Daoy (cell line): ENCODE measurements around the gene MTHFR. TPM values are rescaled to one million over a fixed set of nuclear protein-coding genes. Genes with fewer than 3 reads are reported as not detected.
A peak's percentile ranks its signal among the peaks of the same experiment; 100 is the strongest.

Source experiments
- DNase-seq: peaks from one replicate; pipeline ENCODE4 v3.0.0-alpha.2; 2015; ENCODE audit warnings: low read depth
- total RNA-seq: library from RNA; depleted of rRNA; stranded (reverse); fragments of >200 nt; shearing (Covaris generic); gene quantifications from 2 replicates; pipeline ENCODE4 v1.2.3, GENCODE V29; 2014

The MTHFR gene
- total RNA-seq, 1 experiment from 2014 or later: 4.7 TPM

DNA sequence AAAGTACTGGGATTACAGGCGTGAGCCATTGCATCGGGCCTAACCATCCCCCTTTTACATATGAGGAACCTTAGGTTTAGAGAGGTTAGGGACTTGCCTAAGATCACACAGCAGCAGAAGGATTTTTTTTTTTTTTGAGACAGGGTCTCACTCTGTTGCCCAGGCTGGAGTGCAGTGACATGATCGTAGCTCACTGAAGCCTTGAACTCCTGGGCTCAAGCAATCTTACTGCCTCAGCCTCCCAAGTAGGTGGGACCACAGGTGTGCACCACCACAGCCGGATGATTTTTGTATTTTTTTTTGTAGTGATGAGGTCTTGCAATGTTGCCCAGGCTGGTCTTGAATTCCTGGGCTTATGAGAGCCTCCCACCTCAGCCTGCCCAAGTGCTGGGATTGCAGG lies 46.0 kb downstream of the MTHFR start:
- DNase-seq: no peak

- DNase-seq: no peak
Measured at GRCh38 chr1:11757047-11757446, 48.7 kb downstream of the MTHFR start.

DNA sequence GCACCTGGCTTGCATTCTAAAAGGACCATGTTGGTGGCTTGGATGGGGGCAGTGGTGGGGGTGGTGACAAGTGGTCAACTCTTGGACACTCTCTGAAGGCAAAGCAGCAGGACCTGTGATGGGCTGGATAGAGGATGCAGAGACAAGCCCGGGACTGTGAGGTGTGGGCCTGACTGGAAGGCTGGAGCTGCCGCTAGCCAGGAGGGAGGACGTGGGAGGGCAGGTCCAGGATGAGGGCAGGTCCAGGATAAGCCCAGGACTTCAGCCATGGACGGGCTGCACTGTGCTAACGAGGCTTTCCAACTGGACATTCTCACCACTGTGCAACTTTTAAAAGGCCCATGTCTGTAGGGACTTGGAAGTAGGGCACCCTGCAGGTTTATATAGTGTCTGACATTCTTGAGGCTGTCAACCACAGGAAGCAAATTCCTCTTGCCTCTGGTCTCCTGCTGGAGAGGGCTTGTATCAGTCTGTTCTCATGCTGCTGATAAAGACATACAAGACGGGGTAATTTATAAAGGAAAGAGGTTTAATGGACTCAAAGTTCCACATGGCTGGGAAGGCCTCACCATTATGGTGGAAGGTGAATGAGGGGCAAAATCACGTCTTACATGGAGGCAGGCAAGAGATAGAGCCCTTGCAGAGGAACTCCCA lies 52.1 kb downstream of the MTHFR start:
- no peak for DNase-seq

- no peak for DNase-seq
Measured at GRCh38 chr1:11752359-11753088, 53.2 kb downstream of the MTHFR start.

- no peak for DNase-seq
Measured at GRCh38 chr1:11751087-11751486, 54.7 kb downstream of the MTHFR start.

DNA sequence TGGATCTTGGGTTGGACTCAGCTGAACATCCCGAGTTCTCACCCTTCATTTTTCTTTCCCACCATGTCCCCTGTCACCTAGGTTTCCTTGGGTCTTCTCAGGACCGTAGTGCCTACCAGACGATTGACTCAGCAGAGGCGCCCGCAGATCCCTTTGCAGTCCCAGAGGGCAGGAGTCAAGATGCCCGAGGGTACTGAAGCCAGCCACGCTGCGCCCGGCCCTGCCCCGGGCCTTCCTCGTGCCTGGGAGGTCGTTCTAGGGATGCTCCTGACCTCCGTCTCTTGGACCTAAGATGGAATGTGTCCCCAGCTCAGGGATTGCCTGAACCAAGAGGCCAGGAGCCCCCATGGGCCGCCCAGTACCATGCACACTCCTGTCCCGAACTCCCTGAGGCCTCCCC lies 55.8 kb downstream of the MTHFR start:
- no peak for DNase-seq

DNA sequence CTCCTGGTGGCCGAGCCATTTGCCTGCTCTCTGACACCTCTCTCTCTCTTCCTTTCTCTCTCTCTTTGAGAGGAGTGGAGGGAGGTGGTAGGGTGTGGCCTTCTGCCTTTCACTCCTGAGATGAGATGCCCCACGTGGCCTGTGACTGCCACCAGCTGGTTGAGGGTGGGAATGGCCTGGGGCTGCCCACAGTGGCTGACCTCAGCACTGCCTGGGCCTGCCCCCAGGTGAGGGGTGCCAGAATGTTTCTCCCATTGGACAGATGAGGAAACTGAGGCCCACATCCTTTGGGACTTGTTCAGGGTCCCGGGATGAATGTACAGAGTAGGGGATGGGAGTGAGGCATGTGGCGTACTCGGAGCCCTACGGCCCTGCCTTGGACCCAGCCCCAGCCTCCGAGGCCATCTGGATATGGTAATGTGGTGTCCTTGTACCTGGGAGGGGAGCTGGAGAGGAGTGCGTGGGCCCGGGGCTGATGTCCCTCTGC lies 56.5 kb downstream of the MTHFR start:
- peak; percentile 67 for DNase-seq

DNA sequence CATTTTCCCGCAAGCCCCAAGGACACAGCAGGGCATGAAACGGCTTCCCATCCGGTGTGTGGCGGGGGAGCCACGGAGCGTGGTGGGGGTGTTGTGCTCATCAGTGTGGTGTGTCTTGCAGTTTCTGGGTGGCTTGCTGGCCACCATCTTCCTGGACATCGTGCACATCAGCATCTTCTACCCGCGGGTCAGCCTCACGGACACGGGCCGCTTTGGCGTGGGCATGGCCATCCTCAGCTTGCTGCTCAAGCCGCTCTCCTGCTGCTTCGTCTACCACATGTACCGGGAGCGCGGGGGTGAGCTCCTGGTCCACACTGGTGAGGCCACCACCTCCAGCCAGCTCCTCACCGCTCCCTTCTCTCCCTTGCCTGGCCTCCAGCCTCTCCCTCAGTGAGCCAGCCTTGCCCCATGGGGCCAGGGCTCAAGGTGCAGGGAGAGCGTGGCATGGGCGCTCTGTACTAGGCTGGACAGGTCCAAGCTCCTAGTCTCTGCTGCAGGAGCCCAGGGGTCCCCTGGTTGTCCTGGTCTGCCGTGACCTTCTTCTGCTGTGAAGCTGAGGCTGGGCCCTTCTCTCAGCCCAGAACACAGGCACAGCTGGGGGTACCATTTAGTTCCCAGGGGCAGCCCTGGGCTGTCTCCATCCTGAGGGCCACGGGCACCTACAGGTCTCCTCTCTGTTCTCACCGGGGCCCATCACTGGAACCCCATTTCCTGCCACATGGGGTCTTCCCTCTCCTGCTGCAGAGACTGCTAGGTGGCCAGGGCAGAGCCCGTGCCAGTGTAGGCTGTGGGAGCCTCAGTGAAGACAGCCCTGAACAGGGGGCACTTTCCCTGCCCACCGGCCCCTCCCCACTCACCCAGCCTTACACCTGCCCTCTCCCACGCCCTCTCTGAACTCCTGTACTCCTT lies 57.2 kb downstream of the MTHFR start:
- no peak for DNase-seq

DNA sequence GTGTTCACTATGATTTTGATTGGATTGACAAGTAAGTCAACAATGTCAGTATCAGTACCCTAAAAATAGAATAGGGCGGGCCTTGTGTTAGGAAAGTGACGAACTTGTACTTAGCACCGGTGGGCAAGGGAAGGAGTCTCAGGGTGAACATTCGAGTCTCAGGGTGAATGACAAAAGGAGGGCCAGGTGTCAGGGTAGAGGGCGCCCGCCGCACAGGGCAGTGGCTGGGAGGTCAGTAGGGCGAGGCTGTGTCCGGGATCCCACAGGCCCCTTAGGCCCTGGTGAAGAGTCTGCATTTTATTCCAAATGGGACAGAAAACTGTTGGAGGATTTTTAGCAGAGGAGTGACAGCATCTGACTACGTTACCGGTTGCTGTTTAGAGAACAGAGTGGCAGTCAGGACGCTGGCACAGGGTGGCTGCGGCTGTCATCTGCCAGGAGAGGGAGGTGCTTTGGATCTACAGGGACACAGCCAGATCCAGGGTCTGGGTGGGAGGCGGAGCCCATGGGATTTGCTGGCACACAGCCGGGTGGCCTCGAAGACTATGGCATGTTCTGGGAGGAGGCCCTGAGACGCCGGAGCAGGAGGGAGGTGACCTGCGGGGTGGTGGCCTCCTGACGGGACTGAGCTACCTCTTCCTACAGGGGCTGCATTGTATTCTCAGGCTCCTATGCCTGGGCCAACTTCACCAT lies 58.8 kb downstream of the MTHFR start:
- DNase-seq: no peak

DNA sequence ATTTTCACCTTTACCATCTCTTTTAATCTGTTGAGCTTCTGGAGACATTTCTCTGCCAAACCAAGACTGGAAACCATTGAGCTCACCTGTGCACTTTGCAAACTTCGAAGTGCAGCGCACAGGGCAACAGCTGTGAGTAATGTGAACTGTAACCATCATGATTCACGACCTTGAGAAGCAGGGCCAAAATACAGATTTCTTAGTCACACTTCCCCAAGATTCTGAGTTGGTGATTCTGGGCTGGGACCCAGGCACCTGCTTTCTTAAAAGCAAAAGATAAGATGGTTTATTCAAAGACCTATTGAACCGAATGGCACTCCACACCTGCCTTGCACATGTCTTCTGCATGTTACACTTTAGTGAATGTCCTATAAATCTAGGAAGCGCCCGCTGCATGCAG lies 59.7 kb downstream of the MTHFR start:
- DNase-seq: no peak

GRCh38 chr1:11744287-11744686 lies 61.5 kb downstream of the MTHFR start:
- no peak for DNase-seq

DNA sequence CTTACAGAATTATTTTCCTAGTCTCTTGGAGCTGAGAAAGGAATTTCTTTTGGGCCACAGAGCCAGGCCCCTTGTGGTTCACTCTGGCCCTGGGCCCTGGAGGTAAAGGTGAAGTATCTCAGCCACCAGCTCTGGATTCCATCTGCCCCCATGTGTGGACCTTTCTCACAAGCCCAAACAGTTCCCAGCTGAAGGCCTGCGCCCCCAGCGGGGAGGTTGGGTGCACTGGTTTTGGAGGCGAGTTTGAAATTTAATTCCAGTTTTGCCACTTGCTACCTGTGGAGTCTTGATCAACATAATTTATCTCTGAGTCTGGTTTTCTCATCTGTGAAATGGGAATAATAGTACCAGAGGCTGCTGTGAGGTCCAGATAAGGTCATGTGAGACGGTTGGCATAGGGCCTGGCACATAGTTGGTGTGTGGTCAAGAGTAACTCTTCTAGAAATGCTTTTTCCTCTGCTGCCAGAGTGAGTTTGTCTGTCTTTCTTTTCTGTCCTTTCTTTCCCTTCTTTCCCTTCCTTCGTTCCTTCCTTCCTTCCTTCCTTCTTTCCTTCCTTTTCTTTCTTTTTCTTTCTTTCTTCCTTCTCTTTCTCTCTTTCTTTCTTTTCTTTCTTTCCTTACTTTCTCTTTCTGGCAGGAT lies 63.7 kb downstream of the MTHFR start:
- no peak for DNase-seq

DNA sequence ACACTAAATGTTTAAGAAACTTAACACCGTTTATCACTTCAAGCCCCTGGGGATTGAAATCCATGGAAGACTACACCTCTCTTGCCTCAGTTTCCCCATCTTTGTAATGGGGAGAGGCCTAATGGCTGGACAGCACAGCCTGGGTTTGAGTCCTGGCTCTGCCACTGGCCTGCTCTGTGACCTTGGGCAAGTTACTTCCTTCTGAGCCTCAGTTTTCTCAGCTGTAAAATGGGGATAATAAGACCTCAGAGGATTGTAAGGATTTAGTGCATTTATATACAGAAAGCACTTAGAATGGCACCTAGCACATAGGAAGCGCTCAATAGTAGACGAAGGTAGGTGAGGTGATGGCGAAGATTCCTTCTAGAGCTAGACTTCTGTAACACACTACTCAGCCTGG lies 64.3 kb downstream of the MTHFR start:
- DNase-seq: no peak

GRCh38 chr1:11740258-11741192 lies 65.2 kb downstream of the MTHFR start:
- DNase-seq: no peak

DNA sequence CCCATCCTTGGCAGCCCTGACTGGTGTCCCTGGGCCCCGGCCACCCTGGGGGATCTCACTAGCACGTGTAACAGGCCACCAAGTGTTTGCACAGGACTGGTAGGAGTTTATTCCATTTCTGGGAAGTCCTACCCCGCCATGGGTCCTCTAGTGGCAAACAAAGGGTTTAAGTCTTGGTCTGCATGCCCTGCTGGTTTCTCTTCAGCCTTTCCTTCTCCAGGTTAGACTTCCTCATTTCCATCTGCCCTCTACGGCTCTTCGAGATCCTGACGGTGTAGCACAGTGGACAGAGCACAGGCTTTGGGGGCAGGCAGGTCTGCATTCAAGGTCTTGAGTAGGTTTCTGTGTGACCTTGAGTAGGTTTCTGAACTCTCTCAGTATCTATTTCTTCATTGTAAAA lies 67.0 kb downstream of the MTHFR start:
- DNase-seq: no peak

- DNase-seq: no peak
Measured at GRCh38 chr1:11738096-11738495, 67.7 kb downstream of the MTHFR start.

DNA sequence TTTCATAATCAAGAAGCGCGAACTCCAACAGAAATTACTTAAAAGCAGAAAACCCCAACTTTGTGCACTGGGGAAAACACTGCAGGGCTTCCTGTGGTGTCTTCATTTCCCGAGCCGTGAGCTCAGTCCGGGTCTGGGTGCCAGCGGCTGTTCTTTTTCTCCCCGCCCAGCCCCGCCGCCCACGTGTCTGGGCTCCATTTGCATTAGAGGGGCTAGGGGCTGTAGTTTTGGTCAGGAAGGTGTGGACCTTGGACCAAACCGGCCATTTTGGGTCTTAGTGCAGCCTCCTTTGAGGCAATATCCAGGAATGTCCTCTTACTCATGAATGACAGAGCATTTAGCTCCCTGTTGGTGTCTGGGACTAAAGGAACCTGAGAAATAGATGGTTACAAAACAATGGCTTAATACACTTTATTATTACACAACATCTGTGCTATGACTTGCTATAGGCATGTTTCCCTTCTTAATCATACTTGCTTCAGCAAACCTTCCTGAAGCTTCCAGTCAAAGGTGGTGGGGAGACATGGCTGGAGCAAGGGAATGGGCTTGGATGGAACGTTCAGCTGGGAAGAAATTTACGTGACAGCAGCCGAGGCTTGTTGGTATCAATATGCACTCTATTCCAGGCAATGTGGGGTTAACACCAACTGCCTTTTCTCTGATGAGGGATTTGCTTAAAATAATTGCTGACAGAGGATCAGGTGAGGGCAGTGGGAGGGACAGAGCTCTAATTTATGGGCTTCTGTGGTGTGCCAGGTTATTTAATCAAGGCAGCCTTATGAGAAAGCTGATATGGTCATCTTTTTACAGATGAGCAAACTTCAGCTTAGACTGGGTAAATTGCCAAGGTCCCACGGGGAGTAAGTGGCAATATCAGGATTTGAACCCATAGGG lies 68.8 kb downstream of the MTHFR start:
- peak; percentile 54 for DNase-seq

GRCh38 chr1:11735854-11736745 lies 69.7 kb downstream of the MTHFR start, which contains the start of gene AGTRAP:
Gene AGTRAP, plus strand, starts transcription at chr1:11736136. Its CDS starts 73 bp downstream, at chr1:11736209.
- DNase-seq: peak; percentile 97
